UCSD-AML1 (cell line): ENCODE results near the gene GOLIM4.
"Not testable (repeated sequence)": the region's sequence is repeated elsewhere in the genome, so short reads cannot be mapped to it uniquely, and the experiment has no call there.

ENCODE experiments used
- DNase-seq: peaks from one replicate; lab custom pipeline; 2025; ENCODE audit not compliant: unreplicated experiment; lab: John Stamatoyannopoulos, UW

The GOLIM4 gene

GRCh38 chr3:168073842-168074605 is 21.7 kb downstream of the GOLIM4 start:
- no peak for DNase-seq

- DNase-seq = no peak
Measured at GRCh38 chr3:168072323-168072650, 23.4 kb downstream of the GOLIM4 start.

- no peak for DNase-seq
Measured at GRCh38 chr3:168071591-168072322, 24.0 kb downstream of the GOLIM4 start.

- DNase-seq = no peak
Measured at GRCh38 chr3:168070919-168071318, 24.8 kb downstream of the GOLIM4 start.

- DNase-seq = no peak
Measured at GRCh38 chr3:168068346-168068745, 27.4 kb downstream of the GOLIM4 start.

- no peak for DNase-seq
Measured at GRCh38 chr3:168066882-168067281, 28.8 kb downstream of the GOLIM4 start.

GRCh38 chr3:168065569-168065968 is 30.2 kb downstream of the GOLIM4 start:
- DNase-seq = no peak

- DNase-seq = no peak
Measured at GRCh38 chr3:168063122-168063521, 32.6 kb downstream of the GOLIM4 start.

- no peak for DNase-seq
Measured at GRCh38 chr3:168062679-168063078, 33.0 kb downstream of the GOLIM4 start.

- no peak for DNase-seq
Measured at GRCh38 chr3:168061332-168061996, 34.3 kb downstream of the GOLIM4 start.

- DNase-seq = no peak
Measured at GRCh38 chr3:168060317-168060716, 35.4 kb downstream of the GOLIM4 start.

GRCh38 chr3:168058481-168058880 is 37.2 kb downstream of the GOLIM4 start:
- DNase-seq = no peak

GRCh38 chr3:168056398-168057230 is 39.1 kb downstream of the GOLIM4 start:
- not testable (repeated sequence) for DNase-seq

GRCh38 chr3:168054447-168054846 is 41.3 kb downstream of the GOLIM4 start:
- no peak for DNase-seq

- no peak for DNase-seq
Measured at GRCh38 chr3:168053115-168053514, 42.6 kb downstream of the GOLIM4 start.

GRCh38 chr3:168052515-168052914 is 43.2 kb downstream of the GOLIM4 start:
- no peak for DNase-seq

- no peak for DNase-seq
Measured at GRCh38 chr3:168051531-168052471, 43.9 kb downstream of the GOLIM4 start.

- no peak for DNase-seq
Measured at GRCh38 chr3:168051070-168051469, 44.7 kb downstream of the GOLIM4 start.

- no peak for DNase-seq
Measured at GRCh38 chr3:168049367-168049974, 46.3 kb downstream of the GOLIM4 start.
